Activated gamma-delta T cell treated with anti-CD3 and anti-CD28 coated beads, Interleukin-2, amount 50 U/mL, for 16 hours (primary cell): Measurements from ENCODE around the gene DNAJA1.
"Not testable (repeated sequence)": the region's sequence is repeated elsewhere in the genome, so short reads cannot be mapped to it uniquely, and the experiment has no call there.

Experiments used
- DNase-seq: peaks from one replicate; pipeline ENCODE4 v3.0.0-alpha.2; 2020; ENCODE audit warnings: low read depth

DNAJA1 gene

GRCh38 chr9:33024966-33025571 is at the start of gene DNAJA1:
TSS of gene DNAJA1 (plus strand) at chr9:33025273. CDS start at chr9:33026485, 1,212 bp downstream.
- DNase-seq = peak; percentile 92

DNA sequence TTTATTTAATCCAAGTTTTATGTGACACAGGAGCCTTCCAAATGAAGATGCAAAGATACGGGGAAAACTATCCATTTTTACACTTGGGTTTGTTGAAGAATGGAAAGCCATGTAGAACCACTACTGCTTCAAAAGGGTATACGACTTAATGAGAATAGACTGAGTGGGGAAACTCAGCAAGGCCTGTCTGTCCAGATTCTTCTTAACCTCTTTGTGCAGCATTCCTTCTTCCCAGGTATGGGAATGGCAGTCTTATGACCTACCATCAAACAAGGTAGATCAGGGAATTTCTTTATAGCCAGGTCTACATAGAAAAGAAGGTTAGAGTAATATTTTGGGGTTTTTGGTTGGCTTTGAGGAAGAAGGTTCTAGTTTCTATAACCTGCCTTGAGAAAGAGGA is 47.0 kb upstream of the DNAJA1 start:
- no peak for DNase-seq

DNA sequence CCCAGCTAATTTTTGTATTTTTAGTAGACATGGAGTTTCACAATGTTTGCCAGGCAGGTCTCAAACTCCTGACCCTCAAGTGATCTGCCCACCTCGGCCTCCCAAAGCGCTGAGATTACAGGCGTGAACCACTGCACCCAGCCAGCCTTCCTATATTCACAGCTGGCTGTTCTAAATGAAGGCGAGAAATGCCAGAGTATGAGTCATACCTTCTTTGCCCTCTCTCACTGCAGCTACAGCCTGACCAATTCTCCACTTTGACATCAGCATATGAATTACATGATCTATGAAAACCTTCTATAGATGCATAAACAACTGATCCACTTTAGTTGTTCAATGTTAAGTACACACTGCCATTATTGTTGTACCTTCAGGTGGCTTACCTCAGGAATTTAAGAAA is 38.1 kb upstream of the DNAJA1 start:
- no peak for DNase-seq

DNA sequence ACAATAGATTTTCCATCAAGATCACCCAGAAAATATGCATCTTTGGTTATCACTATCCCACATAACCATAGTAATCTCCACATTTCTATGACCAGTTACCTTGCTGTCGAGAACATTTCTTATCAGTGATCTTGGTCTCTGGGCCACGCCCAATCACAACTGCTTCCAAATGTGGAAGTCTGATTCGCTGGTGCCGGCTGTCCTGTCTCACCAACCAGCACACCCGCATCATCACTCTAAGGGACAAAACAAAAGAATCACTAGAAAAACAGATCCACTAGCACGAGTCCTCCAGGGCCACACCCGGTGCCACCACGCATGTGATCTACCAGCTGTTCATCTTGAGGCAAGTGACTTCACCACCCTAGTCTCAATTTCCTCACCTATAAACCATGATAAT is 35.4 kb upstream of the DNAJA1 start:
- DNase-seq = no peak

GRCh38 chr9:32991897-32992594 is 33.0 kb upstream of the DNAJA1 start:
- no peak for DNase-seq

- DNase-seq = no peak
Measured at GRCh38 chr9:32992595-32993238, 32.4 kb upstream of the DNAJA1 start.

GRCh38 chr9:33000682-33001055 is 24.4 kb upstream of the DNAJA1 start:
- DNase-seq = not testable (repeated sequence)

DNA sequence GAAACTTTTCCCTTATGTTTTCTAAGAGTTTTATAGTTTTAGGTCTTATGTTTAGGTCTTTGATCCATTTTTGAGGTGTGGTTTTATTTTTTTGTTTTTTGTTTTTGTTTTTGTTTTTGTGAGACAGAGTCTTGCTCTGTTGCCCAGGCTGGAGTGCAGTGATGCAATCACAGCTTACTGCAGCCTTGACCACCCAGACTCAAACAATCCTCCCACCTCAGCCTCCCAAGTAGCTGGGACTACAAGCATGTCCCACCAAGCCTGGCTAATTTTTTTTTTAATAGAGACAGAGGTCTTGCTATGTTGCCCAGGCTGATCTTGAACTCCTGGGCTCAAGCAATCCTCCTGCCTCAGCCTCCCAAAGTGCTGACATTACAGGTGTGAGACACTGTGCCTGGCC is 19.7 kb upstream of the DNAJA1 start:
- not testable (repeated sequence) for DNase-seq

DNA sequence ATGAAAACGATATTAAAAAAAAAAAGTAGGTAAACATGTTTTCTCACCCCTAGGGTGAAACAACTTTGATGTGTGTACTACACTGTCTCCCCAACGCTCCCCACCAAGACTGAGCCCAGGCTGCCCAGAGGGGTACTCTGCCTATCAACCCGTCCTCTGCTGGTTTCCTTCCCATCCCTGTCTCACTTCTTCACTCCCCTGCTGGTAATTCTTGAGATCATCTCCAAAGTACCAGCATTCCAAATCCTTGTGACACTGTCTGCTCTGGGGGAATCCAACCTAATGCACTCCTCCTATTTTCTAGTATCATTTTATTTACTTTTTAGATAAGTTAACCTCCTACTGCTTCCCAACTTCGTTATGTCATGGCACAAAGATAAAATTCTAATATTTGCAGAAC is 17.3 kb upstream of the DNAJA1 start:
- DNase-seq = no peak

DNA sequence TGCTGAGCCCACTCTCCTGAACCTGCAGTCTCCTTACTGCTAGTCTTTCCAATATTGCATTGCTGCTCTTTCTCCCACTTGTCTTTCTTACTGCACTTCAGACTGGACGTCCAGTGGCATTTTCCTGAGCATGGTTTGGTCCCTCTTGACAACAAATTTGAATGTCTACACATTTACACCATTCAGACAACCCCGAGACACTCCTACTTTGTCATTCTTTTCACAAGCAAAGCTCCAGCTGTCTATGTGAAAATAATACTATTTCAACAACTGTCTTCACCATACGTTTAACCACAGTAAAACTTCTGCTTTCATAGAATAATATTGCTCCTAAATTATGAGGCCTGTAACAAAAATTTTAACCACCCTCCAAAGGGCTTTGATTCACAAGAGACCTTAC is 13.2 kb upstream of the DNAJA1 start:
- no peak for DNase-seq

GRCh38 chr9:33012328-33013069 is 12.6 kb upstream of the DNAJA1 start:
- DNase-seq = no peak

DNA sequence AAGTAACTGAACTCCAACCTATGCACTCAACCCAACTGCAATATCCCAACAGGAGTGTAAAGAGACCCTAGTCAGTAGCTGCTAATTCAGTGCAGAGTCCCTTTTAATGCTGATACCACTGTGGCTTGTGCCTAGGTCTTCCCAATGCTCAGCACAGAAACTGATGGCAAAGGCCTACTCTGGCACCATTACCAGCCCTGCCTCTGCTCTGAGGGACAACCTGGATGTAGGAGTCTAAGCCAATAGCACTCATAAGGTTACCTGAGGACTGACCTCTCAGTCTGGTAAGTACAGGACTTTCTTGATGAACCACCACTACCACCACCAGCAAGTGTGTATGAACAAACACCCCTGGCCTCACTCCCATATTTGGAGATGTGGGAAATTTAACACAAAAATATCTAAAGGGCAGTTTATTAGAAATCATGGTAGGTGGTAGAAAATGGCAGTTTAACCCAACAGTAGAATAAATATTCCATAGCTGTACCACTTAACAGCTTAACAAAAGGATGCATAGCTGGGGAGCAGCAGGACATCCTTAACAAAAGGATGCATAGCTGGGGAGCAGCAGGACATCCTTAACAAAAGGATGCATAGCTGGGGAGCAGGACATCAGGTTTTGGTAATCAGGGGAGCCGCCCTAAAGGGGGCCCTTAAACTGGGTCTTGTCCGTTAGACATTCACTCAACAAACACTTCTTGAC is 11.0 kb upstream of the DNAJA1 start:
- DNase-seq = no peak

DNA sequence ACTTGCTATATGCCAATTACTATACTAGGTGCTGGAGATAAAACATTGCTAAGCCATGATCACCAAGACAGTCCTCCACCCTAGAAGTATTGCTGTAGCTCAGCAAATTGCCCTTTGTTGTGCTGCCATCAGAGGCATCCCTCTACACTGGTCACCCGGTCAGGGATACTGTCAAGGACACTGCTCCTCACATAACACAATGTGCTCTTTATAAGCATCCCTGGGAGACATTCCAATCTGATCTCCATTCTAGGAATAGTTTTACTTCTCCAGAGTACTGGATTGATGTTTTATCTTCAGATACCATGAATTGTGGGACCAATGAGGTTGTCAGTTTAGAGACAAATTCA is 10.4 kb upstream of the DNAJA1 start:
- DNase-seq = no peak

DNA sequence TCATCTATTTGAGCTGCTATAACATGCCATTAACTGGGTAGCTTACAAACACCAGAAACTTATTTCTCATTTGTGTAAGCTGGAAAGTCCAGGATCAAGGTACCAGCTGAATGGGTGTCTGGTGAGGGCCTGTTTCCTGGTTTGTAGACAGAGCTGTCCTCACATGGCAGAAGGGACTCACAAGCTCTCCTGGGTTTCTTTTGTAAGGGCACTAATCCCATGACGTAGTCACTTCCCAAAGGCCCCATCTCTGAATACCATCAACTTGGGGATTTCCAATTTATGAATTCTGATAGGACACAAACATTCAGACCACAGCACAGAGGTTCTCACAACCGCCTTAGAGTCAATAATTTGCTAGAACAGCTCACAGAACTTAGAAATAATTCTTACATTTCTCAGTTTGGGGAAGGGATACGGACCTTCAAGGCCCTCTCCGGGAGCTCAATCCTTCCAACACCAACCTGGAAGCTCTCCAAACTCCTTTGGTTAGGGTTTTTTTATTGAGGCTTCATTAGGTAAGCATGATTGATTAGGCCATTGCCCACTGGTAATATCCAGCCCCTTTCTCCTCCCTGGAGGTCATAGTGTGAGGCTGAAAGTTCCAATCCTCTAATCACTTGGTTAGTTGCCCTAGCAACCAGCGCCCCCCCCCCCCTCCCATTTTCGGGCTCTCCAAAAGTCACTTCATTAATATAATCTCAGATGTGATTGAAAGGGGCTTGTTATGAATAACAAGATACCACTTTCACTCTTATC is 7.6 kb upstream of the DNAJA1 start:
- no peak for DNase-seq

GRCh38 chr9:33019797-33020196 is 5.3 kb upstream of the DNAJA1 start:
- no peak for DNase-seq

- no peak for DNase-seq
Measured at GRCh38 chr9:33022303-33022702, 2.8 kb upstream of the DNAJA1 start.

GRCh38 chr9:33022755-33023154 is 2.3 kb upstream of the DNAJA1 start:
- DNase-seq = no peak

GRCh38 chr9:33023661-33024060 is 1.4 kb upstream of the DNAJA1 start:
- DNase-seq = no peak

- no peak for DNase-seq
Measured at GRCh38 chr9:33024126-33024965, 727 bp upstream of the DNAJA1 start.

GRCh38 chr9:33025572-33026342 is 684 bp downstream of the DNAJA1 start:
- DNase-seq = peak; percentile 67
